ENCODE results near the gene AUTS2.

The AUTS2 gene

DNA sequence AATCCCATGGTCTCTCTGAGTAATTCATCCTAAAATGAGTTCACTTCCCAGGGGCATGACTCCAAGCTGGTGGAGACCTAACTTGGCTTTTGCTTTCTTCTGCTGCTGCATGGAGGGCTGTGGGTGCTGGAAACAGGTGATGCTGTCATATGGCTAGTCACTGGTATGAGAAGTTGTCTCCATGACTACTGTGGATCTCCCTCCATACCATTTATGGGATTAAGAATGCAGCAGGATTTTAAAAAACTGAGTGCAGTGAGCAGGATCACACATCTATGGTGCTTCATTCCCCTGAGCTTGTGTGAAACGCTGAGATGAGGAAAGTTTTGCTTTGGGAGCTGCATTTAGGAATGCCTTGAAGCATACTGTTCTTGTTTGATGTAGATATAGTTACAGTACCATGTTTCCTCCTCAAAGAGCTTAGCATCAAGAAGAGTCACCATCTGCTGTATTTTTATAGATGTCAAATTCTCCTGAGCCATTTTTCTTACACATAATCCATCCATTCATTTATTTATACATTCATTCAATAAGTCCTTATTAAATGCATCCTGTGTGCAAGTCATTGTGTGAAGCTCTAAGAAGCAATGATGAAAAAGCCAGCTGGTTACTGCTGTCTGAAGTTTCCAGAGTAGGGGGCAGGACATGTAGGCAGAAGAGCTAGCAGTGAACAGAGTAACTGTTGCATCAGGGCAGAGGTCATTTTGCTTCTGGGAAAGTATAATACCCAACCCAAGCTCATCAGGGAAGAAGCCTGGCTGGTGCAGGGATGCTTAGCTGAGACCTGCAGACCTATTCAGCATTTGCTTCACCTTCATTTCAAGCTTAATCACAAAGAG is 534.8 kb downstream of the AUTS2 start:
- no peak for DNase-seq (ENCODE audit: low read depth)

DNA sequence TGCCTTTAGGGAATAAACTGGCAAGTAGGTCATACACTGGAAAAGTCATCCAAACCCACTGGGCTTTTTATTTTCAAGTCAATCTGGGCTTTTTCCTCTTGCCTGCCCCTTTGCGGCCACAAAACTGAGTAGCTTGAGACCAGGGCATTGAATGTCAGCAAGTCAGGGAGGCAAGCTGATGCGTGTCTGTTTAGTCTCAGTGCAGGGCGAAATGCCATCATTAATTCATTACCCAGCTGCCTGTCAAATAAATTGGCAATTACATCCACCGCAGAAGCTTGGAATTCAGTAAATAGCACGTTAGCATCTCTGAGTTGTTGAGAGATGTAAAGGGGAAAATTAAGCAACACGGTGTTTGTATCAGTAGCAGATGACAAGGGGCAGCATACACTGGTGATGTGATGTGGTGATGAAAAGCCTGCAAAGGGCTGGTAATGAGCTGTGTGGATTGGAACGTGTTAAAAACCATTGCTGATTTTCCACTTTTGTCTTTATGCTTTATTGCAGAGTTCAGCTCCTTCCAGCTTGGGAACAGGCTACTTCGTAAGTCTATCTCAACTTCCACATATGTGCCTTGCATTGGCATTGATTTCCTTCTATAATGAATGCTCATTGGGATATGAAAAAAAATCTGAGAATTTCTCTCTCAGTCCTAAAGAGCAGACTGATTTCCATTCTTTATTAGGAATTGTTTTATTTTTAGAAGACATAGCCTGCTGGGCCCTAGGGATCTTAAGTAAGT is 535.9 kb downstream of the AUTS2 start:
- DNase-seq (ENCODE audit: low read depth): no peak

DNA sequence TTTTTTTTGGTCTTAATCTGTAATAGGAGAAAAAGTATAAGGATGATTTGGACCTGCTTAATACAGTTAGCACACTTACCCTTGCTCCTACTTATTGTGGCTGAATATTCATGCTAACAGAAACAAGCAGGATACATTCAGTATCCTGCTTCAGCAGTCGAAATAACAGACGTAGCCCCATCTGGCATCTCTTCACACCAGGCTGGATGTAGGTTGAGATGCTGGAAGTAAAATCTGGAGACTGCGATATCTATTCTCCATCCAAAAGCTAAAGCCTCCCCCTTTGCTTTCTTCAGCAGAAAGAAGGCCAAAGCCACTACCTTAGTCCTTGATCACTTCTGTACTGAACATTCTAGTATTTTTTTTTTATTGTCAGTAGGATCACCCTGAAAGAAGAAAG is 537.4 kb downstream of the AUTS2 start:
- no peak for DNase-seq (ENCODE audit: low read depth)

DNA sequence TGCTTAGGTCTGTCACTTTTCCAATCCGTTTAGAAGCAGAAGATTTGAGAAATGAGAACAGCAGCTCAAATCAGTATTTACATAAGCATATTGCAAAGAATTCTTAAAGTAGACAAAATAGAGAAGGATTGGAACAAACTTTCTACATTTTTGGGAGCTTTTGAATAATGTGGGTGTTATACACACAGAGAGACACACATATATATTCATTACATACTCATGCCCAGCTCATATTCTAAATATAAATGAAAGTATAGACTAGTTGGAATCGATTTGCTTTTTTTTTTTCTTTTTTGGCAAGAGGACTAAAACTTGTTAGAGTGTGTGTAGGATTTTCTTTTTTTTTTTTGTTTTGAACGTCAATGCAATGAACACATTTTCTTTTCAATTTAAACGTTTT is 538.9 kb downstream of the AUTS2 start:
- DNase-seq (ENCODE audit: low read depth): no peak

DNA sequence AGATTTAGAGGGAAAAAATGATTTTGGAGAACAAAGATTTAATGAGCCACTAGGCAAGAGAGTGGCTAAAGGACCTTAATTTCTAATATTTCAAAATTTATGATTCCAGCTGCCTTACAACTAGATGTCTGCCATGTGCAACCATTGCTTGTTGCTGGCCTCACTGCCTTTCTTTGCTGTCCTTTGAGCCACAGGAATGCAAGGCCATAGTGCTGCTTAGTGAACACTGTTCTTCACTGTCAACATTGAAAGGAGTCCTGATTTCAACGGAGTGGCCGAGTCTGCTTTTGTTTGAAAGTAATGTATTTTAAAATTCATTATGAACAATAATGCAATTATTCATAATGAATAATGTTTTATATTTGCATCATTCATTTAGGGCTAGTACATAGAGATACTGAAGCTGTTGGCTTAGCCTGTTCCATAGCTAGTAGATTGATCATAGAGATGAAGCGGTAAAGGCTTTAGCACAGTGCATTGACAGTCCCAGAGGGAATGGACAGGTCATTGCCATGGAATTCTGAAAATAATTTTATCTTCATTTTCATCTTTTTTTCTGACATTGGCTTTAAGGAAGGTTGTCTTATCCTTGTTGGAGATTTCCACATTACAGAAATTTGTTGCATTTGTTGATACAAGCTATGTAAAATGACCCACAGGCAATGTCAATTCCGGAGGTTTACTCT is 544.1 kb downstream of the AUTS2 start:
- no peak for DNase-seq (ENCODE audit: low read depth)

DNA sequence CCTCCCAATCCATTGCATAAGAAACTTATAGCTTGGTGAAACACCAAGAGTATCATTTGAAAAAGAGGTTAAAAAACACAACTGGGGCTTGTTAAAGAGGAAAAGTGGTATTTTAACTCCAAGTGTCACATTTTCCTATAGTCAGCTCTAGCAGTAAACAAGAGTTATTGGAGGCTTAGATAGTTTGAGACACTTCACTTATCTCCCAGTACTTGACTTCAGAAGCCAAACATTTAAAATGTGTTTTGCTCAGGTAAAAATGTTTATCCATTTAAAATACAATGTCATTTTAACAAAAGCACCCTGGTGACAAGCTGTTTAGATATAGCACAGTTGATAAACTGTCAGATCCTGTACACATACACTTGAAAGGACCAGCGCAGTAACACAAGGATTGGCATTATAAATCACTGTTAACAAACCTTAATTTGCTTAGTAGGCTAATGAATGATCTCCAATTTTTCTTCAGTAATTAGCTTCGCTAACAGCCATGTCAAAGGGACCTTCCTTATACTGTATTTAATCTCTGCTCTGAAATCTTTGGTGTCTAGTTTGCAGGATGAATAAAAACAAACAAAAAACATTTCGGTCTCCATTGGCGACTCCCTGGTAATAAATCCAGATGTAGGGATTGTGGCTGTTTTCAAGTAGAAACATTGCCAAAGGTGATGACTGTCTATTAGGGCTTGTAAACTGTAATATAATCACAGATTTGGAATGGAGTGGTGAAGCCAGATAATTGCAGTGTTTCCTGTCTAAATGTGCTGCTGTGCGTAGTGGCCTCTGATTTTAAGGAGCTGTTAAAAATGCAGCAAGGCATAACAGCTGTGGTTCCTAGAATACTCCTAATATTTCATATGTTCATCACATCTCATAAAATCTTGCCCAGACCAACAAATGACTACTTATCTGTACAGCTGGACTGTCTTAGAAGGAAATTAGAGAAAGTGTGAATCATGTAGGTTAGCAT is 545.1 kb downstream of the AUTS2 start:
- no peak for DNase-seq (ENCODE audit: low read depth)

DNA sequence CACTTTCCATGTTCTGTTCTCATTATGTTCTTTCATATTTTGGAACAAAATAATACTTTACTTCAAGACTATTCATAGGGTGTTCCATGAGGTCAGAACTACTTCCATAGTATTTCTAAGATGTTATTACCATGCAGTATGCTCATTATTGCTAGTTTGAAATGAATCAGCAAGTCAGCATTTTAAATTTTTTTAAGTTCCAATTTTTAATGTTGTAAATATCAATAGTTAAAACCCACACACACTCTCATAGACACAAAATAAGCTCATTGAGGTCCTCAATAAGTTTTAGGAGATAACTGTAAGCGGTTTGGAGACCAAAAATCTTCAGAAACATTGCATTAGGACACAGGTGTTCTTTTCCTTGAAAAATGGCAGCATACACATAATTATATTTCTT is 550.7 kb downstream of the AUTS2 start:
- no peak for DNase-seq (ENCODE audit: low read depth)

DNA sequence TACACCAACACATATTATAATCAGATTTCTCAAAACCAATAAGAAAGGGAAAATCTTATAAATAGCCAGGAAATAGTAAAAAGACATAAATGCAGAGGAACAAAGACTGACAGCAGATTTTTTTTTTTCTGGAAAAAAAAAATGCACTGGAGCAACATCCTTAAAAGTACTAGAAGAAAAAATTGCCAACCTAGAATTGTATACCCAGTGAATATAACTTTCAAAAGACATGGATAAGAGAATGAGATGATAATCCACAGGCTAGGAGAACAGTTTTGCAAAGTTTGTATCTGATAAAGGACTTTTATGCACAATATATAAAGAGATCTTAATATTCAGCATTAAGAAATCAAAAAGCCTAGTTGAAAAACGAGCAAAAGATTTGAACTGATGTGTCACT is 554.0 kb downstream of the AUTS2 start:
- no peak for DNase-seq (ENCODE audit: low read depth)

DNA sequence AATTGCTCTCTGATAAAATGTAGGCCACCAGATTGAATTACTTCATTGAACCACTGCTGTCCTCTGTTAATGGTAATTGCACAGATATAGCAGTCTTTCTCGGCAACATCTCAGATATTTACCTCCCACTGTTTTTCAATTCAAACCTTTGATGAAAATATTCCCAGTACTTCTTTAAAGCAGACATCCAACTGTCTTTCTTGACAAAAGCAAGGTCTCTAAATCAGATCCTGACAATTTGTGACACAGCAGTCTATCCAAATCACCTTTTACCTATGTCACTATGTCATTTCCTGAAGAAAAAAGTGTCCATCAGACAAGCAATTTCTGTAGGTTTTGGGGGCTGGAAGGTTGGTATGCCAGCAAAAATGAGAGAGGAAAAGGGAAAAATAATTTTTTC is 555.7 kb downstream of the AUTS2 start:
- DNase-seq (ENCODE audit: low read depth): no peak

DNA sequence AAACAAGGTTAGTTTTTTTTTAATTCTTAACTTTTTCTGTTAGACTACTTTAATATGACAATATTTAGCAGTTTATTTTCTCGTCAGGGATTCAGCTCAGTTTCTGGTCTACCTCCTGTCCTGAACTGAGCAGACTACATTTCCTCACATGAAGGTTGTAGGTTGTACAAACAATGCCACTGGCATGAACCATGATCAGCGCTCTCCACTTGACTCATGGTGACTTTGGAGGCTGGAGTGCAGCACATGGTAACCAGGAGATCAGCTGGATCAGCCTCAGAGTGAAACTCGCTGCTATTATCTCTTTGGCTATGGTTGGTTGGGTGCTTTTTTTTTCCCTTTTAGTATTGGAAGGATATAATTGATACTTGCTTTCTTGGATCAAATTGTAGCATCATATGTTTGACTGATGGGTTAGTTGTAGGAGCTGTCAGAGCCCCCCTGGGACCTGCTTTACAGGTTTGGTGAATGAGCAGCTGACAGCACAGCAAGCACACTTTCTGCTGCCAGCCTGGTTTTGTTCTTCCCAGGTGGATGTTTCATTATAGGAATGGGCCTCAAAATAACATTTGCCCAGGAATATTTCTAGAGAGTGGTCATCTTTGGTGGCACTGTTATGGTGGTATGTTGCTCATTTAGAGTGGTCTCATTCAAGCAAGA is 556.4 kb downstream of the AUTS2 start:
- no peak for DNase-seq (ENCODE audit: low read depth)

DNA sequence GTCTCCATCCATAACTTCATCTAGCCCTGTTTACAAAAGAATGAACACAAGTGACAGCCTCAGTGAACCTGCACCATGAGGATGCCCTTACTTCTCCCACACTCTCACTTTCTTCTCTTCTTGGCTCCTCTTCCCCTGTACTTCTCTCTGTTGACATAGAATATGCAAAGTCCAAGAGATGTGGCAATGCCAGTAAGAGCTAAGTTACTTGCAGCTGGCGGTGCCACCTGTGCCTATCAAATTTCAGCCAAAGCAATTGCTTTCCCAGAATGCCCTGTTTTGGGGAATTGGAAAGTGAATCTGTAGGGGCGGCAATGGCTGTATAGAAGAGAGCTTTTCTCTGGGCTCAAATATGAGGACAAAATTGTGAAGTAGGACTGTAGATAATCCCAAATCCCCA is 557.8 kb downstream of the AUTS2 start:
- no peak for DNase-seq (ENCODE audit: low read depth)

DNA sequence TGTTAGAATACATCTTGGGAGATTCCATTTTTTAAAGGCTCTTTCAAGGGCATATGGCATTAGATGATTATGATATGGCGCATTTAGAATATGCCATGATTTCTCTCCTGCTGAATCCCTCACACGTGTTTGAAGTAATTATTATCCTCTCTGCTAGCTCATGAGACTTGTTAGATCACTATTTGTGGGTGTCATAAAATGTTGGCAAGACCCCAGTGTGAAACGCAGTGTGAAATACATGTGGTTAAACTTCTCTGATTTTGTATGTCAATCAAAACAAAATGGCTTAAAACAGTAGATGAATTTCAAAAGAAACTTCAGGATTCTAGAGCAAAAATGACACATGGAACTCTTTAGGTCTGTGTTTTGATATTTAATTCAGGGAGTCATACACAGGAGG is 560.8 kb downstream of the AUTS2 start:
- no peak for DNase-seq (ENCODE audit: low read depth)

DNA sequence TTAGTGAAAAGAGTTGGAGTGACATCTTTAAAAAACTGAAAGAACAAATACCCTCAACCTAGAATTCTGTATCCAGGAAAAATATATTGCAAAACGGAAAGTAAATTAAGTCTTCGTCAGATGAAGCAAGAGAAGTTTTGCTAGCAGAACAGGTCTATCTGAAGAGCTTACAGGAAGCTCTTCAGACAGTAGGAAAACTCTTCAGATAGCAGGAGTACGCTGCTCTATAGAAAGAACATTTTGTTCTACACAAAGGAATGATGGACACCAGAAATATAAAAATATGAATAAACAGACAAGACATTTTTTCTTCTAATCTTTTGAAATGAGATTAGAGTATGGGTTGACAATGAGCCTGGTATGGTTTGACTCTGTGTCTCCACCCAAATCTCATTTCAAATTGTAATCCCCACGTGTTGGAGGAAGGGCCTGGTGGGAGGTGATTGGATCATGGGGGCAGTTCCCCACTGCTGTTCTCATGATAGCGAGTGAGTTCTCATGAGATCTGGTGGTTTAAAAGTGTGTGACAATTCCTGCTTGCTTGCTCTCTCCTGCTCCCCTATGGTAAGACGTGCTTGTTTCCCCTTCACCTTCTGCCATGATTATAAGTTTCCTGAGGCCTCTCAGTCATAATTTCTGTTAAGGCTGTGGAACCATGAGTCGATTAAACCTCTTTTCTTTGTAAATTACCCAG is 567.3 kb downstream of the AUTS2 start:
- no peak for DNase-seq (ENCODE audit: low read depth)

DNA sequence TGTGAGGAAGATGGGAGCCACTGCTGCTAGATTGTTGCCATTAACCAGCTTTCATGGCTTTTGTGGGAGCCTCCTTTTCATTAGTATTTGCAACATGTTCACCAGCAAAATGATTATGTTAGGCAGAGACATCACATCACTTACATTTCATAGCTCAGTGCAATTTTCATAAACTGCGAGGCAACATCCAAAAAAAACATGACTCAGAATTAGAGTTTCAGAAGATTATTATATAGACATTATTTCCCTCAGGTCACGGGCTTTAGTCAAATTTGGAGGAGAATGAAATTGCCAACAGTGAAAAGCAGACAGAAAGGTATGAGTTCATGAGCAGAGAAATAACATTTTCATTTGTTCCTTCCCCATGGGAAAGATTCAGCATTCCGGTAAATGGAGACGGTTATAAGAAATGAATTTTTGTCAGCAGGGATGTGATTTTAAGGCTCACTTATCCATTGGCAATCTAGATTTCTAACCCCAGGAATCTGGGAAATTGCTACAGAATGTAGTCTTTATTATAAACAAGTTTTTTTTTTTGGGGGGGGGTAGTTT is 573.2 kb downstream of the AUTS2 start:
- no peak for DNase-seq (ENCODE audit: low read depth)

DNA sequence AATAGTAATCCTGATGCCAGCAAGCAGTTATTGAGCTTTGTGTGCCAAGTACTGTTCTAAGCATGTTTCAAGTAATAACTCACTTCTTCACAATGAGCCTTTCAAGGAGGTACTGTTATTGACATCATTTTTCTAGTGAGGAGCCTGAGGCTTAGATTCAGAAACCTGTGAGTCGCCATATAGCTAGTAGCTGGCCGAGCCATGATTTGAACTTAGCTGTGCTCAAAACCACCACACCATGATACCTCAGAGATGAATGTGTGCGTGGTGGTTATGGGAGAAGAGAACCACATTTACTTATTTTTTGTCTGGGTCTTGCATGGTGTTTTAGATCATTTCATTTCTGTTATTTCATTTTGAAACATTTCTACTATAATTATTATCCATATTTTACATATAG is 578.9 kb downstream of the AUTS2 start:
- no peak for DNase-seq (ENCODE audit: low read depth)

DNA sequence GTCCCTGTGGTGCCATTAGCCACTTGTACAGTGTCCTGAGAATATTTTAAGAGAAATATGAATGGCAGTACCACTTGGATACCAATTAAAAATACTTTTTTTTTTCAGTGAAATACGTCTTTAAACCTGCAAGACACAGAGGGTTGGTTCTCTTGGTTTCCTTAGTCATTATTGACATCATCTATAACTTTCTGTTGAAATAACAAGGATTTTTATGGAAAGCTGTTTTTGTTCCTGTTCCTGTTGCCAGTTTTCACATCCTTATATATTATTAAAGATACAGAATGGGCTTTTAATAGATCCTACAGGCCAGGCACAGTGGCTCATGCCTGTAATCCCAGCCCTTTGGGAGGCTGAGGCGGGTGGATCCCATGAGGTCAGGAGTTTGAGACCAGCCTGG is 579.9 kb downstream of the AUTS2 start:
- DNase-seq (ENCODE audit: low read depth): no peak

DNA sequence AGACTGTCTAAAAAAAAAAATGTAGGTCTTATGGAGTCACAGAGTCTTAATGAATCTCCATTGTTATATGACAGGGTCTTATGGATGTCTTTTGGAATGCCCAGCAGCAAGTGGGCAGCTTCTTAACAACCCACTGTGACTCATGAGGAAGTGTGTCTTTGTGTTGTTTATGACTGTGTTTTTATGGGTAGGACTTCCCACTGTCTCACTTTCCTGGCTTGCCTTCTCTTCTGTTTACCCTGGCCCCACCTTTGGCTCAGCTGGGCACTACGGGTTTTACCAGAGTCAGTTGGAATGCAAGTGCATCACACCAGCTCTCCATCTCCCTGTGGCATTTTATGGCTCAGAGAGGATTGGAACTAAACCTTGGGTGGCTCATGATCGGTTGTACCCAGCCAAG is 580.5 kb downstream of the AUTS2 start:
- no peak for DNase-seq (ENCODE audit: low read depth)

DNA sequence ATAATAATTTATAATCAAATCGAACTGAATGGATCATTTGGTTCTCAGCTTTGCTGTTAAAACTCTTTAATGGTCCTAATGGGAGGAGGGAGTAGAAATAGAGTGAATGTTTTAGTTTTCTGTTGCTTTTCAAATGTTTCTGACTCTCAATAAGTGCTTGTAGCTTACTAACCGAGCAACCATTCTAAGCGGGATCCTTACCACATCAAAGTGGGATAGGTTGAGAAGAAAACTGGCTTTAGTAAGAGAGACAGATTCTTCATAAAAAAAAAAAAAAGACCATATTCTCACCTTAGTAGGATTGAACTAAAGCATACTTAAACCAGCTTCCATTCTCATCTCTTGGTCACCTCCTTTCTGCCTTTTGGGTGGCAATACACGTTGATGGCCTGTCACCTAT is 584.2 kb downstream of the AUTS2 start:
- DNase-seq (ENCODE audit: low read depth): no peak

DNA sequence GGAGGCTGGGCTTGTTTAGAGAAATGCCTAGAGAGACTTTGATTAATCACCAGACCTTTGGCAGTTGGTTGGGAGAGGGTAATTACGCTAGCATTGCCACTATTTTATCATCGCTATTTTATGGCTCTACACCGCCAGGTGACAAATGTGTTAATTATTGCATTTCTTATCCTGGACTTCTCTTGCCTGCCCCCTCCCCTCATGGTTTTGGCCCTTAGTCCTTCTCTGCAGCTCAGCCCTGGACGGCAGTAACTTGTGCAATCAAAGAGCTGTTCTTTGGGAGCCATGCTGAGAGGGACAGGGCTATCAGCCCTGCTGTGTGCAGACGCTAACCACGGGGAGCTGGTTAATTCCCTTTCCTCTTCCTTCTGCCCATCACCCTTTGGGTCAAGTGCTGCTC is 585.0 kb downstream of the AUTS2 start:
- DNase-seq (ENCODE audit: low read depth): no peak

DNA sequence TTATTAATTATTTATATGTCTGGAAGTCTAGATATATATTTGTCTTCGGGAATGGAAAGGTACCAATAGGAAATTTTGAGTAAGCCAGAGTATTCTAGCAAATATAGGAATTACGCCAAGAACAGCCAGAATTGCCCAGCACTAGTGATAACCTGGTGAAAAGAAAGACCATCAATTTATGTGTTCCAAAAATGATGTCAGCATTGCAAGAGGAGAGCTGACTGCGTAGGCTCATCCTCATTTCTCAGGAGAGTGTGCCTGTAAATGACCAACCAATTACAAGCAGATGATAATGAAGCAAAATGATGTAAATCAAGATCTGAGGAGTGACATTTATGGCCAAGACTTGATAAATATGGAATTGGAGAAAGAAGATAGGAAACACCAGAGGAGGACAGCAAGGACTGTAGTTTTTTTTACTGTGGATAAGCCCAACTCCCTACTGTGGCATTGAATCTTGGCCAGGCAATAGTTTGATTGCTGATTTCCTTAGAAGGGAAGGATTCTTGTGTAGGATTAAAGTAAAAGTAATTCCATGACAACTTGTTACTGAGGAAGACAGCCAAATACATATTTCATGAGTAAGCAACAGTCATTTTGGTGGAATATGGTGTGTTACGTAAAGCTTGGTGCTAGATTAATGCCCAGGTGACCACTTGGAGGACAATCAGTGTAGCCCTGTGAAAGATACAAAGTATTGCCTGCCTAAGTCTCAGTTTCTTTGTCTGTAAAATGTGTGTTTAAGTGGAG is 590.8 kb downstream of the AUTS2 start:
- DNase-seq (ENCODE audit: low read depth): no peak
